ENCODE results near the gene SLC29A2.
A peak's percentile ranks its signal among the peaks of the same experiment; 100 is the strongest.
"Not testable (repeated sequence)": the region's sequence is repeated elsewhere in the genome, so short reads cannot be mapped to it uniquely, and the experiment has no call there.

The SLC29A2 gene

GRCh38 chr11:66386171-66387069 lies 14.9 kb upstream of the SLC29A2 start:
- peak; percentile 85 for DNase-seq (ENCODE audit: low spot score)

- DNase-seq (ENCODE audit: low spot score): not testable (repeated sequence)
Observed at GRCh38 chr11:66384316-66384715, 12.8 kb upstream of the SLC29A2 start.

GRCh38 chr11:66380264-66380663 lies 8.7 kb upstream of the SLC29A2 start:
- DNase-seq (ENCODE audit: low spot score): peak; percentile 40

- DNase-seq (ENCODE audit: low spot score): not testable (repeated sequence)
Observed at GRCh38 chr11:66373690-66374287, 2.2 kb upstream of the SLC29A2 start.

- no peak for DNase-seq (ENCODE audit: low spot score)
Observed at GRCh38 chr11:66373265-66373664, 1.7 kb upstream of the SLC29A2 start.

- no peak for DNase-seq (ENCODE audit: low spot score)
Observed at GRCh38 chr11:66369073-66369894, 2.3 kb downstream of the SLC29A2 start.

- DNase-seq (ENCODE audit: low spot score): no peak
Observed at GRCh38 chr11:66368484-66368883, 3.1 kb downstream of the SLC29A2 start.

- no peak for DNase-seq (ENCODE audit: low spot score)
Observed at GRCh38 chr11:66367561-66368312, 3.8 kb downstream of the SLC29A2 start.

- no peak for DNase-seq (ENCODE audit: low spot score)
Observed at GRCh38 chr11:66366844-66367477, 4.6 kb downstream of the SLC29A2 start.

GRCh38 chr11:66365711-66366619 lies 5.6 kb downstream of the SLC29A2 start:
- no peak for DNase-seq (ENCODE audit: low spot score)

- no peak for DNase-seq (ENCODE audit: low spot score)
Observed at GRCh38 chr11:66365166-66365565, 6.4 kb downstream of the SLC29A2 start.

GRCh38 chr11:66363805-66364535 lies 7.6 kb downstream of the SLC29A2 start:
- DNase-seq (ENCODE audit: low spot score): peak; percentile 33

- no peak for DNase-seq (ENCODE audit: low spot score)
Observed at GRCh38 chr11:66363187-66363601, 8.4 kb downstream of the SLC29A2 start.

GRCh38 chr11:66362481-66363147 lies 8.9 kb downstream of the SLC29A2 start:
- no peak for DNase-seq (ENCODE audit: low spot score)

- no peak for DNase-seq (ENCODE audit: low spot score)
Observed at GRCh38 chr11:66361502-66361941, 10.0 kb downstream of the SLC29A2 start.

- DNase-seq (ENCODE audit: low spot score): no peak
Observed at GRCh38 chr11:66360406-66361073, 11.0 kb downstream of the SLC29A2 start.

GRCh38 chr11:66359662-66360087 lies 11.9 kb downstream of the SLC29A2 start:
- DNase-seq (ENCODE audit: low spot score): no peak

GRCh38 chr11:66350560-66351235 lies 20.9 kb downstream of the SLC29A2 start:
- DNase-seq (ENCODE audit: low spot score): not testable (repeated sequence)
